Right atrium auricular region (tissue), 2 donors: ENCODE data around the gene TTC33. TPM values are rescaled to one million over a fixed set of nuclear protein-coding genes. Genes with fewer than 3 reads are reported as not detected.
A peak's percentile ranks its signal among the peaks of the same experiment; 100 is the strongest.

ENCODE experiments used
- DNase-seq: peaks from one replicate; pipeline ENCODE4 v3.0.0-alpha.2; 2019; ENCODE audit warnings: low spot score
- H3K27ac ChIP-seq, 2 donors: fragments of 200-600 bp; sonication (generic); 1 replicate in 1 of 2; 2 replicates in 1 of 2; pipeline ENCODE4 v1.5.1; 2016 to 2019
- H3K27me3 ChIP-seq, 2 donors: fragments of 200-600 bp; sonication (generic); one replicate each; pipeline versions ENCODE4 v1.5.1 to v1.6.0; 2017 to 2019
- H3K36me3 ChIP-seq: fragments of 200-600 bp; sonication (generic); one replicate; pipeline ENCODE4 v1.5.1; 2016
- H3K4me1 ChIP-seq, 2 donors: fragments of 200-600 bp; sonication (generic); one replicate each; pipeline versions ENCODE4 v1.5.1 to v1.6.0; 2017 to 2019
- H3K4me3 ChIP-seq, 2 donors: fragments of 200-600 bp; sonication (generic); 1 replicate in 1 of 2; 2 replicates in 1 of 2; pipeline ENCODE4 v1.5.1; 2017 to 2019; ENCODE audit warnings: mild to moderate bottlenecking in 1 of 2, moderate library complexity in 1 of 2
- H3K9me3 ChIP-seq, 2 donors: fragments of 200-600 bp; sonication (generic); one replicate each; pipeline ENCODE4 v1.5.1; 2019
- total RNA-seq, 2 donors: library from RNA; depleted of rRNA; stranded (reverse); fragments of >200 nt; gene quantifications; one replicate each; pipeline ENCODE4 v1.1.0, GENCODE V29; 2016
- TF ChIP-seq, protein P1 (sequence below), 2 donors: fragments of 200-600 bp; sonication (generic); IDR thresholded peaks; one replicate each; pipeline ENCODE4 v1.5.1; 2019; ENCODE audit warnings: antibody characterized with exemption in 2 of 2

The TTC33 gene
- total RNA-seq, 2 donors from 2014 or later, result 10.2 to 16.7 TPM

DNA sequence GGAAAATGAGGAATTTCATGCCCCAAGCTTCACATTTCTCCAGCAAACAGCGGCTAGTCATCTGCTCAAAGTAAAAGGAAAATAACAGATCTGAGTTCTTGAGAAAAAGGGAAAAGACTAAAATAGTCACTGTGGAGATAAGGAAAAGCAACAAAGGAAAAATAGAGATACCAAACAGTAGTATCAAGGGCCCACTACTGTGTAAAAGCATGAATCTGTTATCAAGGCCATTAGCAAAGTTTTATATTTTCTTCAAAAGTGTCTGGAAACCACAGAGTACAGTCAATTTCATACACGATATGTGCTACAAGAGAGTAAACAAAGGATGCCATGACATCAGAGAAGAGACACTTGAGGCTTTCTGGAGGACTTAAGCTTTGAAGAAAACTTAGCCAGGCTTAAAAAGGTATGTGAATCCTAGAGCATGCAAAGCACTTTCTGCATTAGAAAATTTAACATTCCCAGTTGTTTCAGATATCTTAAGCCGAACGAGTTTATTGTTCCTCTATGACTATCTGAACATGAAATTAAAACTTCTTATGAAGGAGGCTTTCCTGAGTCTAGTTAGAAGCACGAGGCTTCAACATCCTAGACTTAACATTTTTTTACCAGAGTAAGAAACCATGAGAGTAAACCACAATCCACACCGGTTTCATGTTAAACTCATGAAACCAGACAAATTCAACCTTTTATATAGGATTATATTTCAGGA, 1.2 kb downstream of the TTC33 start:
- TF ChIP-seq, protein P1, sequence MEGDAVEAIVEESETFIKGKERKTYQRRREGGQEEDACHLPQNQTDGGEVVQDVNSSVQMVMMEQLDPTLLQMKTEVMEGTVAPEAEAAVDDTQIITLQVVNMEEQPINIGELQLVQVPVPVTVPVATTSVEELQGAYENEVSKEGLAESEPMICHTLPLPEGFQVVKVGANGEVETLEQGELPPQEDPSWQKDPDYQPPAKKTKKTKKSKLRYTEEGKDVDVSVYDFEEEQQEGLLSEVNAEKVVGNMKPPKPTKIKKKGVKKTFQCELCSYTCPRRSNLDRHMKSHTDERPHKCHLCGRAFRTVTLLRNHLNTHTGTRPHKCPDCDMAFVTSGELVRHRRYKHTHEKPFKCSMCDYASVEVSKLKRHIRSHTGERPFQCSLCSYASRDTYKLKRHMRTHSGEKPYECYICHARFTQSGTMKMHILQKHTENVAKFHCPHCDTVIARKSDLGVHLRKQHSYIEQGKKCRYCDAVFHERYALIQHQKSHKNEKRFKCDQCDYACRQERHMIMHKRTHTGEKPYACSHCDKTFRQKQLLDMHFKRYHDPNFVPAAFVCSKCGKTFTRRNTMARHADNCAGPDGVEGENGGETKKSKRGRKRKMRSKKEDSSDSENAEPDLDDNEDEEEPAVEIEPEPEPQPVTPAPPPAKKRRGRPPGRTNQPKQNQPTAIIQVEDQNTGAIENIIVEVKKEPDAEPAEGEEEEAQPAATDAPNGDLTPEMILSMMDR (IDR thresholded peaks at IDR 0.05), result no peak
- no peak for DNase-seq
- Histone ChIP-seq H3K9me3 (no peaks in the 10 kb centered on the region), H3K27me3 (no peaks in the 10 kb centered on the region), H3K4me3 (peak overlapping the region; percentile 72 to 90), H3K27ac (peak overlapping the region; percentile 88 to 95), H3K36me3 (no peaks in the 10 kb centered on the region), H3K4me1 (peaks cover 0 to 16% of the 10 kb centered on the region in 2 donors)

GRCh38 chr5:40746703-40747102, 9.1 kb downstream of the TTC33 start:
- H3K27me3 ChIP-seq, result no peaks in the 10 kb centered on the region
- TF ChIP-seq, protein P1 (IDR thresholded peaks at IDR 0.05), result no peak
- no peak overlapping the region for H3K4me3 ChIP-seq
- H3K36me3 ChIP-seq, result peaks cover 6% of the 10 kb centered on the region
- H3K4me1 ChIP-seq, result no peaks in the 10 kb centered on the region
- DNase-seq, result no peak
- H3K27ac ChIP-seq, result no peak overlapping the region
- no peaks in the 10 kb centered on the region for H3K9me3 ChIP-seq

DNA sequence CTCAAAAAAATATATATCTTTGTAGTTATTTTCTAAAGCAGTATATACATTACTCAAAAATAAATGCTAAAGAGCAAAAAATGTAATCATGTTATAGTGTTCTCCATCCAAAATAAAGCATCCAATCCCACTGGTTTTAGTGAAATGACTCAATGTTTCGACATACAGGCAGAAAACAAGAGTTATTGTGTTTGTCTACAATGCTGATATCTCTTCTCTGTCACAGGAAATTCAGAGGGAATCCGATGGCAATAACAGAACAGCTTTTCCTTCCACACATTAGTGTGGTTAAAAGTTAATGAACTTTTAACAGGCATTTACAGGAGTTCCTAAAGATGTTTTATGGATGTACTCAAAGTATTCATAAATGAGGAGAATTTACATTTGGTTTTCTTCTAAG, 12.0 kb downstream of the TTC33 start:
- TF ChIP-seq, protein P1 (IDR thresholded peaks at IDR 0.05), result no peak
- no peaks in the 10 kb centered on the region for H3K27me3 ChIP-seq
- H3K4me1 ChIP-seq, result no peaks in the 10 kb centered on the region
- H3K4me3 ChIP-seq, result no peak overlapping the region
- peaks cover 0 to 4% of the 10 kb centered on the region in 2 donors for H3K9me3 ChIP-seq
- no peak for DNase-seq
- no peak overlapping the region for H3K27ac ChIP-seq
- H3K36me3 ChIP-seq, result peaks cover 23% of the 10 kb centered on the region

GRCh38 chr5:40738502-40738901, 17.3 kb downstream of the TTC33 start:
- Histone ChIP-seq H3K4me3 (no peak overlapping the region), H3K36me3 (peaks cover 18% of the 10 kb centered on the region), H3K27ac (no peak overlapping the region), H3K9me3 (peaks cover 0 to 4% of the 10 kb centered on the region in 2 donors), H3K27me3 (no peaks in the 10 kb centered on the region), H3K4me1 (peaks cover 0 to 20% of the 10 kb centered on the region in 2 donors)
- TF ChIP-seq, protein P1 (IDR thresholded peaks at IDR 0.05), result no peak
- DNase-seq, result no peak

DNA sequence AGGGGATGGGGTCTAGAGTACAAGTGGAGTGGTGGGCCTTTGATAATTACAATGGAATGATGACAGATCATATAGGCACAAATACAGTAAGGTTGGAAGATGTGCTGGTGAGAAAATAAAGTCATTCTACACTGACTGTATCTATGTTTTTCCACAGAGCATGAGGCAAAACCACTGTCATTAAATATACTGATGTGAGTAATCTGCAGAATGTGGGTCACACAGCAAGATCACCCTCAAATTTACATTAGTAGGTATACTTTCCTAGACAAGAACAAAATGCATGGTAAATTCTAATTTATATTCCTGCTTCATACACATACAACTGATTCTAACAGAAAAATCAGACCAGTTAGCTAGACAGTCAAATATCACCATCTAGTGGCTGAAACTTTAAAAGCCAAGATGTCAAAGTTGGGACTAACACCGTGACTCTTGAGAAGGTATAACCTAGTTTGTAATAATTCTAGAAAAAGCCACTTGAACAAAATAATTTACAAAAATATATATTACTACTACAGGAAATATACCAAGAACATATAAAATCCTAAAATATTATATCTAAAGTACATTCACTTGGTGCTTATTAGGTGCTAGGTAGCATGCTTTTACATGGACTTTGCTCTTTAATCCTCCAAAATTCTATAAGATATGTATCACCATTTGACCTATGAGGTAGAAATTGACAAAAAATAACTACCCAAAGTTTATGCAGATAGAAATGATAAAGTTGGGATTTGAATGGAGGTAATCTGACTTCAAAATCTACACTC, 19.5 kb downstream of the TTC33 start:
- DNase-seq, result no peak

More for the DNA sequence above, 19.5 kb downstream of the TTC33 start:
- peaks cover 13% of the 10 kb centered on the region for H3K36me3 ChIP-seq
- H3K27ac ChIP-seq, result no peak overlapping the region
- no peaks in the 10 kb centered on the region for H3K27me3 ChIP-seq
- H3K9me3 ChIP-seq, result peaks cover 0 to 4% of the 10 kb centered on the region in 2 donors
- TF ChIP-seq, protein P1 (IDR thresholded peaks at IDR 0.05), result peak in 1 of 2 donors; percentile 82
- H3K4me1 ChIP-seq, result peaks cover 0 to 27% of the 10 kb centered on the region in 2 donors
- H3K4me3 ChIP-seq, result no peak overlapping the region
